Measurements from ENCODE around the gene SLC29A3.

The SLC29A3 gene

GRCh38 chr10:71277914-71278665 is 41.0 kb upstream of the SLC29A3 start:
- no peak for DNase-seq (ENCODE audit: low read depth)

GRCh38 chr10:71278691-71279588 is 40.1 kb upstream of the SLC29A3 start:
- Histone ChIP-seq H3K4me1 (ENCODE audit: control insufficient read depth, insufficient read depth, low read length) (no peaks in the 10 kb centered on the region), H3K4me3 (ENCODE audit: low read length) (no peak overlapping the region), H3K36me3 (ENCODE audit: control insufficient read depth, insufficient read depth, low read length, severe bottlenecking) (no peaks in the 10 kb centered on the region), H3K9ac (ENCODE audit: low read length) (no peak overlapping the region), H3K9me3 (ENCODE audit: control insufficient read depth, low read length) (no peaks in the 10 kb centered on the region), H3K27me3 (replicated peaks; ENCODE audit: control insufficient read depth, insufficient read depth, low read length) (no peaks in the 10 kb centered on the region)
- no peak for DNase-seq (ENCODE audit: low read depth)

More at GRCh38 chr10:71277914-71278665, 41.0 kb upstream of the SLC29A3 start:
- Histone ChIP-seq H3K36me3 (ENCODE audit: control insufficient read depth, insufficient read depth, low read length, severe bottlenecking) (no peaks in the 10 kb centered on the region), H3K4me1 (ENCODE audit: control insufficient read depth, insufficient read depth, low read length) (no peaks in the 10 kb centered on the region), H3K27me3 (replicated peaks; ENCODE audit: control insufficient read depth, insufficient read depth, low read length) (no peaks in the 10 kb centered on the region), H3K9ac (ENCODE audit: low read length) (no peak overlapping the region), H3K9me3 (ENCODE audit: control insufficient read depth, low read length) (no peaks in the 10 kb centered on the region), H3K4me3 (ENCODE audit: low read length) (no peak overlapping the region)

- H3K4me1 ChIP-seq (ENCODE audit: control insufficient read depth, insufficient read depth, low read length), result no peaks in the 10 kb centered on the region
- no peaks in the 10 kb centered on the region for H3K27me3 ChIP-seq (replicated peaks; ENCODE audit: control insufficient read depth, insufficient read depth, low read length)
- no peak overlapping the region for H3K4me3 ChIP-seq (ENCODE audit: low read length)
- no peak for DNase-seq (ENCODE audit: low read depth)
- H3K9me3 ChIP-seq (ENCODE audit: control insufficient read depth, low read length), result no peaks in the 10 kb centered on the region
- no peak overlapping the region for H3K9ac ChIP-seq (ENCODE audit: low read length)
- H3K36me3 ChIP-seq (ENCODE audit: control insufficient read depth, insufficient read depth, low read length, severe bottlenecking), result no peaks in the 10 kb centered on the region
Observed at GRCh38 chr10:71279590-71280170, 39.4 kb upstream of the SLC29A3 start.

GRCh38 chr10:71280216-71280615 is 38.8 kb upstream of the SLC29A3 start:
- Histone ChIP-seq H3K9ac (ENCODE audit: low read length) (no peak overlapping the region), H3K9me3 (ENCODE audit: control insufficient read depth, low read length) (no peaks in the 10 kb centered on the region), H3K4me1 (ENCODE audit: control insufficient read depth, insufficient read depth, low read length) (no peaks in the 10 kb centered on the region), H3K36me3 (ENCODE audit: control insufficient read depth, insufficient read depth, low read length, severe bottlenecking) (no peaks in the 10 kb centered on the region), H3K27me3 (replicated peaks; ENCODE audit: control insufficient read depth, insufficient read depth, low read length) (no peaks in the 10 kb centered on the region), H3K4me3 (ENCODE audit: low read length) (no peak overlapping the region)
- no peak for DNase-seq (ENCODE audit: low read depth)

GRCh38 chr10:71280825-71281224 is 38.2 kb upstream of the SLC29A3 start:
- Histone ChIP-seq H3K27me3 (replicated peaks; ENCODE audit: control insufficient read depth, insufficient read depth, low read length) (no peaks in the 10 kb centered on the region), H3K9ac (ENCODE audit: low read length) (no peak overlapping the region), H3K9me3 (ENCODE audit: control insufficient read depth, low read length) (no peaks in the 10 kb centered on the region), H3K4me3 (ENCODE audit: low read length) (no peak overlapping the region), H3K4me1 (ENCODE audit: control insufficient read depth, insufficient read depth, low read length) (no peaks in the 10 kb centered on the region), H3K36me3 (ENCODE audit: control insufficient read depth, insufficient read depth, low read length, severe bottlenecking) (peaks cover 5% of the 10 kb centered on the region)
- DNase-seq (ENCODE audit: low read depth), result no peak

- Histone ChIP-seq H3K27me3 (replicated peaks; ENCODE audit: control insufficient read depth, insufficient read depth, low read length) (no peaks in the 10 kb centered on the region), H3K4me3 (ENCODE audit: low read length) (no peak overlapping the region), H3K36me3 (ENCODE audit: control insufficient read depth, insufficient read depth, low read length, severe bottlenecking) (peaks cover 6% of the 10 kb centered on the region), H3K9me3 (ENCODE audit: control insufficient read depth, low read length) (no peaks in the 10 kb centered on the region), H3K4me1 (ENCODE audit: control insufficient read depth, insufficient read depth, low read length) (peaks cover 3% of the 10 kb centered on the region), H3K9ac (ENCODE audit: low read length) (no peak overlapping the region)
- no peak for DNase-seq (ENCODE audit: low read depth)
Observed at GRCh38 chr10:71281646-71282322, 37.3 kb upstream of the SLC29A3 start.

- Histone ChIP-seq H3K9me3 (ENCODE audit: control insufficient read depth, low read length) (no peaks in the 10 kb centered on the region), H3K36me3 (ENCODE audit: control insufficient read depth, insufficient read depth, low read length, severe bottlenecking) (peaks cover 11% of the 10 kb centered on the region)
Observed at GRCh38 chr10:71282323-71282680, 36.8 kb upstream of the SLC29A3 start.

GRCh38 chr10:71283410-71283809 is 35.6 kb upstream of the SLC29A3 start:
- no peak for DNase-seq (ENCODE audit: low read depth)
- Histone ChIP-seq H3K36me3 (ENCODE audit: control insufficient read depth, insufficient read depth, low read length, severe bottlenecking) (peaks cover 11% of the 10 kb centered on the region), H3K27me3 (replicated peaks; ENCODE audit: control insufficient read depth, insufficient read depth, low read length) (no peaks in the 10 kb centered on the region), H3K9me3 (ENCODE audit: control insufficient read depth, low read length) (no peaks in the 10 kb centered on the region), H3K9ac (ENCODE audit: low read length) (no peak overlapping the region), H3K4me1 (ENCODE audit: control insufficient read depth, insufficient read depth, low read length) (peaks cover 6% of the 10 kb centered on the region), H3K4me3 (ENCODE audit: low read length) (no peak overlapping the region)

More at GRCh38 chr10:71282323-71282680, 36.8 kb upstream of the SLC29A3 start:
- no peak overlapping the region for H3K4me3 ChIP-seq (ENCODE audit: low read length)
- H3K27me3 ChIP-seq (replicated peaks; ENCODE audit: control insufficient read depth, insufficient read depth, low read length), result no peaks in the 10 kb centered on the region
- H3K9ac ChIP-seq (ENCODE audit: low read length), result no peak overlapping the region
- H3K4me1 ChIP-seq (ENCODE audit: control insufficient read depth, insufficient read depth, low read length), result peaks cover 6% of the 10 kb centered on the region
- no peak for DNase-seq (ENCODE audit: low read depth)

GRCh38 chr10:71283876-71284275 is 35.2 kb upstream of the SLC29A3 start:
- no peak overlapping the region for H3K9ac ChIP-seq (ENCODE audit: low read length)
- no peaks in the 10 kb centered on the region for H3K9me3 ChIP-seq (ENCODE audit: control insufficient read depth, low read length)
- no peak overlapping the region for H3K4me3 ChIP-seq (ENCODE audit: low read length)

GRCh38 chr10:71284544-71285179 is 34.4 kb upstream of the SLC29A3 start:
- Histone ChIP-seq H3K36me3 (ENCODE audit: control insufficient read depth, insufficient read depth, low read length, severe bottlenecking) (peaks cover 11% of the 10 kb centered on the region), H3K4me1 (ENCODE audit: control insufficient read depth, insufficient read depth, low read length) (peaks cover 6% of the 10 kb centered on the region), H3K9ac (ENCODE audit: low read length) (no peak overlapping the region), H3K4me3 (ENCODE audit: low read length) (no peak overlapping the region), H3K9me3 (ENCODE audit: control insufficient read depth, low read length) (no peaks in the 10 kb centered on the region), H3K27me3 (replicated peaks; ENCODE audit: control insufficient read depth, insufficient read depth, low read length) (no peaks in the 10 kb centered on the region)
- no peak for DNase-seq (ENCODE audit: low read depth)

More at GRCh38 chr10:71283876-71284275, 35.2 kb upstream of the SLC29A3 start:
- no peaks in the 10 kb centered on the region for H3K27me3 ChIP-seq (replicated peaks; ENCODE audit: control insufficient read depth, insufficient read depth, low read length)
- peaks cover 6% of the 10 kb centered on the region for H3K4me1 ChIP-seq (ENCODE audit: control insufficient read depth, insufficient read depth, low read length)
- peaks cover 11% of the 10 kb centered on the region for H3K36me3 ChIP-seq (ENCODE audit: control insufficient read depth, insufficient read depth, low read length, severe bottlenecking)
- DNase-seq (ENCODE audit: low read depth), result no peak
